OCI-M2 (cell line): ENCODE results near the gene GJE1.

Experiments
- DNase-seq: peaks from one replicate; lab custom pipeline; 2025; ENCODE audit not compliant: unreplicated experiment; lab: John Stamatoyannopoulos, UW

GJE1 gene

GRCh38 chr6:142162780-142163179 is 30.1 kb downstream of the GJE1 start:
- no peak for DNase-seq

GRCh38 chr6:142165227-142165626 is 32.5 kb downstream of the GJE1 start:
- no peak for DNase-seq

GRCh38 chr6:142167071-142167470 is 34.3 kb downstream of the GJE1 start:
- no peak for DNase-seq

- no peak for DNase-seq
Observed at GRCh38 chr6:142167486-142167885, 34.8 kb downstream of the GJE1 start.

- DNase-seq: no peak
Observed at GRCh38 chr6:142171351-142171750, 38.6 kb downstream of the GJE1 start.

GRCh38 chr6:142172758-142173157 is 40.0 kb downstream of the GJE1 start:
- no peak for DNase-seq

- DNase-seq: no peak
Observed at GRCh38 chr6:142173980-142174379, 41.3 kb downstream of the GJE1 start.

- no peak for DNase-seq
Observed at GRCh38 chr6:142174703-142175102, 42.0 kb downstream of the GJE1 start.

GRCh38 chr6:142178129-142178528 is 45.4 kb downstream of the GJE1 start:
- no peak for DNase-seq

GRCh38 chr6:142182004-142182403 is 49.3 kb downstream of the GJE1 start:
- no peak for DNase-seq

GRCh38 chr6:142183351-142183750 is 50.6 kb downstream of the GJE1 start:
- no peak for DNase-seq

- DNase-seq: no peak
Observed at GRCh38 chr6:142184307-142184706, 51.6 kb downstream of the GJE1 start.
